ENCODE results near the gene CACTIN.
"Not testable (repeated sequence)": the region's sequence is repeated elsewhere in the genome, so short reads cannot be mapped to it uniquely, and the experiment has no call there.

The CACTIN gene

DNA sequence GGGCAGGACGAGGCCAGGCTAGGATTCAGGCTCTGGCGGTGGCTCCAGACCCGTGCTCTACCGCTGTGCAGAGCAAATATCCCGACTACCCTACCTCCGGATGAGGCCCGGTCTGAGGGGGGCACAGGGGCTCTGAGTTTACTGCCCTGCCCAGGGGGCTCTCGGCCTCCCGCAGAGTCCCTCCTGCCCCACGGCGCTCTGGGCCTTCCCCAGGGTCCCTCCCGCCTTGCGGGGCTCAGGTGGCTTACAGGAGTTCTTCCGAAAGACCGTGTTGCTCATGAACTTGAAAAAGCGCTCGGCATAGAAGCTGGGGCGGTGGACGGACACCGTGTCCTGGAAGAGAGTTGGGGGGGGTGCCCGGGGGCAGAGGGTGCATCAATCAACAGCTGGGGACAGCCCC, 19.1 kb upstream of the CACTIN start:
- DNase-seq, result no peak

DNA sequence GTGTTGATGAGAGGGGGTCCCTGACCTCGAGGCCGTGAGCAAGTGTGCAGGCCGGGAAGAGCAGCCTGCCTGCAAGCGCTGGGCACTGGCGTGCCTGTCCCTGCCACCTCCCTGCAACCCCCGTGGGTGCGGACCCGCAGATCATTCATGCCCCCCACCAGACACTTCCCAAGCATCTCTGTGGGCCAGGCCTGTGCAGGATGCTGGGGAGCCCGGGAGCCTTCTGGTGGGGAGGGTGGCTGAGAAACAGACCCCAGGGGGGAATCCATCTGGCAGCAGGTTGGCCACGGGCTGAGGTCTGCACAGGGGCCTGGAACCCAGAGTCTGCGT, 18.4 kb upstream of the CACTIN start:
- DNase-seq, result no peak

DNA sequence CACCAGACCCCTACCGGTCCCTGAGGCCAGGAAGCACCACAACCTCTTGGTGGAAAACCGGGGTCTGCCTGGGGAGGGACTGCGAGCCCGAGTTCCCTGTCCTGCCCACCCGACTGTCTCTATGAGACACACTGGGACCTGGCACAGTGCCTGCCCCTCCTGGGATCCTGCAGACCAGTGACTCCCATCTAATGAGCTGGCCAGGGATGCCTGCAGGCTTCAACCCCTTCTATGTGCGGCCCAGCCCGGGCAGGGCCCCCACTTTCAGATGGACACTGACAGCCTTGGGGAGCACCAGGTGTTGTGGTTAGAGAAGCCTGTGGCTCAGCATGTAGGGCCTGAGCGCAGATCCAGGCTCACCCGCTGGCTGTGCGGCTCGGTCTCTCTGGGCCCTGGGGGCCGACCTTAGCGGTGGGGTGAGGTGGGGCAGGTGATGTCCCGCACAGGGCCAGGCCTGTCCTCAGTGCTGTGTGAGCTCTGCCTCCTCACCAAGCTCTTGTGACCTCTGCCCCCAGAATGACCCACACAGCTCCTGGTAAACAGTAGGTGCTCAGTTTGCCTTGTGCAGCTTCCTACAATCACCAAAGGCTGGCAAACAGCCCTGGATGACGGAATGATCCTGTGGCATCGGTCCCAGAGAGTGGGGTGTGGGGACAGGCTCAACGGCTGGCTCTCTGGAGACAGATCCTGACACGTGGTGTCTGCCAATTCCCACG, 17.9 kb upstream of the CACTIN start:
- DNase-seq, result no peak

DNA sequence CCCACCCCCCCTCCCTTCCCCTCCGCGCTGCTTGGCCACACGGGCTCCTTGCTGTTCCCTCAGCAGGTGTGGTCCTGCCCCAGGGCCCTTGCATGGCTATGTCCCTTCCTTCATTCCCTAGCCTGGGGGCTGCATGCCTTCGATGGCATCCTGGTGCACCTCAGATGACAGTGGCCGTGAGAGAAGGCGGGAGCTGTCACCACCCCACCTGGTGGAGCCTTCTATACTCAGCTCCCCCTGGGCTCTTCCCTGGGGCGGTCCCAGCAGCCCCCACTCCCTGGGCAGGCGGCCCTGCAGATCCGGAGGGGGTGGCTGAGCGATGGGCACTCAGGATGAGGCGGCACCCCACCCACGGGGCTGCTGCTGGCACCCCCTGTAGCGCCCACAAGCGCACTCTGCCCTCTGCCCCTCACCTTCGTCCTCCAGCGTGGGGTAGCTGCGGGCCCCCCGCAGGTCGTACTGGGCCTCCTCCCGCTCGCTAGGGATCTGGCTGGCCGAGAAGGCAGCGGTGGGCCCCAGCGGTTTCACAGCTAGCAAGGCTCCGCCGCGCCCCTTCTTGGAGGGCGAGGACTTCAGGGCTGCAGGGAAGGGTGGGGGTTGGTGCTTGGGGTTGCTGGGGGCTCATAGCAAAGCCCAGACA, 17.2 kb upstream of the CACTIN start:
- DNase-seq, result no peak

DNA sequence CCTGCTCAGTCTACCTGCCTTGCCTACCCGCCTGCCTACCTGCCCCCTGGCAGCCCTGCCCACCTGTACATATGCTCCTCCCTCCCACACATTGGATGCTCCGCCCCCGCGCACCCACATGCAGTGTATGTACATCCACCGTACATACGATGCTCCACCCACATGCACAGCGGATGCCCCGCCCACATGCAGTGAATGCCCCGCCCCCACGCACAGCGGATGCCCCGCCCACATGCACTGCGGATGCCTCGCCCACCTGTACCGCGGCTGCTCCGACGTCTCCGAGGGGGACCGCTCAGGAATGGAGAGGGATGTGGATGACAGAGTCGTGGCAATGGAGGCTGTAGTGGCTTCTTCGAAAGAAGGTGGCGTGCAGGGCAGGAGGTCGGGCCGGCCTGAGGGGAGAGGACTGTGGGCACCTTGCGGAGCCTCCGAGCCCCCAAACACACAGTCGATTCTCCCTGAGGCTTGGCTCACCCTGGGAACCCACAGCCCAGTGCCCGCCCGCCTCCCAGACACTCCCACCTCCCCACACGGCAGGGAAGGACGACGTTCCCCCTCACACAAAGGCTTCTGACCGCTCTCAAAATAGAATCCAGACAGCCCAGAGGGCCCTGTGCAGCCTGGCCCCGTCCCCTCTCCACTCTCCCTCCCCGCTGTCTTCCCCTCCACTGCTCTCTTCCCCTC, 16.5 kb upstream of the CACTIN start:
- DNase-seq, result no peak

DNA sequence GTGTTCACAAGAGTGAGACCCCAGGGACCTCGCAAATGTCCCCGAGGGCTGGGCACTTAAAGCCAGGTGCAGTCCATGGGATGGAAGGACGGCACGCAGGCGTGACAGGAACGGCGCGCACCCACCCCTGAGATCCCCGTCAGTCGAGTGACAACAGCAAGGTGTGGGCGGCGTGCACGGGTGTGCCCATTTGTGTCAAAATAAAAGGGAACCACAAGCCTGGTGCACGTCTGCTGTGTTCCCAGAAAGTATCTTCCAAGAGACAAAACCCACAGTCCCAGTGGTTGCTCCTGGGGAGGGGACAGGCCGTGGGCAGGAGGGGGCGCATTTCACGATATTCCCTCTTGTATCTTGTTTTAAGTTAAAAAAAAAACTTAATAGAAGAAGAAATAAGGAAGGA, 15.7 kb upstream of the CACTIN start:
- DNase-seq, result no peak

DNA sequence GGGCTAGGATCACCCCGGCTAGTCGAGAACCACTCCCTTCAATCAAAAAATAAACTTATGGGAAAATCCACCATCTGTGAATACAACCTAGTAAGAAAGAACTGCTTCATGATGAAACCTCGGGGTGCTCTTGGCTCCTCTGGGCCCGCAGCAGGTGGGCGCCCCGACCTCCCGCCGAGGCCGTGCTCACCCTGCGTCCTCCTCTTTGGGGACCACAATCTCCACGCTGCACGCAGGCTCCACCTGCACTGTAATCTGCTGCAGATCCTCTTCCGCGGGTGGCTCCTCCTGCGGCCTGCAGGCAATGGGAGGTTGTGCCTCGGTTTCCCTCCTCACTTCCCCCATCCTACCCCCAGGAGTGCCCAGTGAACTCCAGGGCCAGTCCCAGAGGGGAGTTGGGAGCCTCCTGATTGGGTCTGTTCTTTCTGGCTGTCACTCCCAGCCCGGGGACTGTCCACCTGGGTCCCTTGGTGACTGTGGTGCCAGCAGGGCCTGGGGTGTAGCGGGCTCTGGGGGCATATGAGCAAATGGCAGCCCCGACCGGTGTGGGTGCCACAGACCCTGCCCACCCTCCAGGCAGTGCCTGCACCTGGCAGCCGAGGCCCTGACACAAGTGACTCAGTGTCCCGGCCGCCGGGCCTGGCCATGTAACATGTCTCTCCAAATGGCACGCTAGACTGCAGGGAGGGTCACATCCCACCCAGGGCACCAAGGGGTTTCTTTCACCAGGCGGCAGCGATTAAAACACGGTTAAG, 15.1 kb upstream of the CACTIN start:
- DNase-seq, result no peak

DNA sequence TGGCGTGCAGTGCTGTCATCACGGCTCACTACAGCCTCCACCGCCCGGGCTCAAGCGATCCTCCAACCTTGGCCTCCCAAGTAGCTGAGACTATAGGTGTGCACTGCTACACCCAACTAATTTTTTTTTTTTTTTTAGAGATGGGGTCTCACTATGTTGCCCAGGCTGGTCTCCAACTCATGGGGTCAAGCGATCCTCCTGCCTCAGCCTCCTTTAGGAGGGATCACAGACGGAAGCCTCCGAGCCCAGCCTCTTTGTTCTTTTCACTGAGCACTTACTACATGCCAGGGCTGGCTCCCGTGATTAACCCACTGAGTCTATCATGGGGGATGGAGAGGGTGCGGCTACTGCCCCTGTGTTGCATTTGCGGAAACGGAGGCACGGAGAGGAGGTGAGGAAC, 12.9 kb upstream of the CACTIN start:
- no peak for DNase-seq

DNA sequence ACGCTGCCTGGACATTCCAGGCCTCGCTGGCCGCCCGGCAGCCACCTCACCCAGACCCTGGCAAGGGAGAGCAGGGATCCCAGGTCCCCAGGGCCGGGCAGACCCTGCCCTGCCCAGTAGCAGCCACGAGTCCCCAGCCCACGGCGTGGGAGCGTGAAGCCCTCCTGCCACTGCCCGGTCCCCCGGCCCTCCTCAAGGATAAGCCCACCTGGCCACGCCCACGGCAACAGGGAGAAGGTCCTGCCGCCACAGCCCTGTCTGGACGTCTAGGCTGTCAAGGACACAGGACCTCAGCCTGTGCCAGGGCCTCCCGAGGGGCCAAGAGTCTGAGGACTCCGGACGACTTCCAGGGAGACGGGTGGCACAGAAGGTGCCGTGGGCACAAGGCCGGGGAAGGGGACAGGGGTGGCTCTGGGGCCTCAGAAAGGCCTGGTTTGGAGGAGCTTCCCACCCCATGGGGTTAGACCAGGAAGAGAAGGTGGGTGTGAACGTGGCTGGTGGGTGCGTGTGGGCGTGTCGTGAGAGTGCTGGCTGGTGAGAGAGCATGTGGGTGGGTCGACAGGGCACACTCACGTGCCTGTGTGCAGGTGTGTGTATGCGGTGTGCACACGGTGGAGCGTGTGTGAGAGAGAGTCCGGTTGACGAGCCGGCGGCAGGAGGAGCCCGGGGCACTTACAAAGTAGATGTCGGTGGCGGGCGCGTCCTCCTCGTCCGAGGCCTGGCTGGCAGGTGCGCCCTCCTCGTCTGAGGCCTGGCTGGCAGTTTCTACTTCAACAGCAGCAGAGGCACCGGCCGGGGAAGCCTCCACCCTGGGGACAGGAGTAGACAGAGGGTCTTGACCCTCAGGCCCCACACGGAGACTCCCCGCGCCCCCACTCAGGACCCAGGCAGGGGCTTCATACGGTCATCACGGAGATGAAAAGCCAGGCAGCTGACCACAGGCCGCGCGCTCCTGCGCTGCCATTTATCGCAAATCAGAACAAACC, 11.9 kb upstream of the CACTIN start:
- no peak for DNase-seq

DNA sequence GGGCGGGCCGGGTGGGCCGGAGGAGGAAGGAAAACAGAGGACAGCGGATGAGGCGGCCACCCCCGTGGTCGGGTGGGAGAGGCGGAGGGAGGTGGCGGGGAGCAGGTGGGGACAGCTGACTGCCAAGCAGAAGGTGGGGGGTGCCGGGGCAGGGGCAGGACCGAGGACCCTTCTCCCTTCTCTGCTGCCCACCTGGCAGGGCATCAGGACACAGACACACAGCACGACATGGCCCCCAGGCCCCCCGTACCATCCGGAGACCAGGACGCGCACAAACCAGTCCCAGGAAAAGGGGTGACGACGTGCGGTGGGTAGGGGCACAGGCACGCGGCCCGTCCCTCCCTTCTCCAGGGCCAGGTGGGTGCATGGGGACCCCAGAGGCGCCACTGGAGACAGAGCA, 11.0 kb upstream of the CACTIN start:
- no peak for DNase-seq

DNA sequence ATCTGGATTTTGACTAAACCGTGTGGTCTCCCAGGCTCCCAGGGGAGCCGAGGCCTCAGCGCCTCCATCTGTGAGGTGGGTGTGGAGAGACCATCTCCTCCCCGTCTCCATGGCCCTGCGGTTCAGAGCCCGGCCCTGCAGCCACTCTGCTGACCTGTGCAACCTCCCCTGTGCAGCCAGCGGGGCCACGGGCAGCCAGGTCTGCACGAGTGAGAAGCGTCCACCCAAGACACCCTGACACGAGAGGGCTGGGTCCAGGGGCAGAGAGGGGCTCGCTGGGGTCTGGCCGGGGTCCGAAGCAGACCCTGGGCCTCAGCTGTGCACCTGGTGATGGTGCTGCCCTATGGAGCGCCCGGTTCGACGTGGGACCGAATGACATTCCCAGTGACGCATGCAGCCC, 10.4 kb upstream of the CACTIN start:
- no peak for DNase-seq

DNA sequence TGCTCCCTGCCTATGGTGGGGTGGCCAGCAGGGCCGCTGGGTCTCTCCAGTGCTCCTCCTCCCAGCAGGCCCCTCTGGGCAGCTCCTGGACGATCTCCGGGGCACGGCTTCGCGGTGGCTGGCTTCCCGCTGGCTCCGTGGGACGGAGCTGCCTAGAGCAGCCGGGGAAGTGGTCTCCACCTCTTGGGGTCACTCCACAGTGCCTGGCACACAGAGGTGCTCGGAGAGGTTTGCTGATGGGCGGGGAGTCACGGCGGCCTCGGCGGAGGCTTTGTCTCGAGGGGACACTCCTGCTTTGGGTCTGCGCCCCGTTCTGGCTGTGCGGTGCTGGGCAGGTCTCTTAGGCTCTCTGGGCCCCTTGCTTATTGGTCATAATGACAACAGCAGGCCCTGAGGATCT, 9.9 kb upstream of the CACTIN start:
- DNase-seq, result no peak

DNA sequence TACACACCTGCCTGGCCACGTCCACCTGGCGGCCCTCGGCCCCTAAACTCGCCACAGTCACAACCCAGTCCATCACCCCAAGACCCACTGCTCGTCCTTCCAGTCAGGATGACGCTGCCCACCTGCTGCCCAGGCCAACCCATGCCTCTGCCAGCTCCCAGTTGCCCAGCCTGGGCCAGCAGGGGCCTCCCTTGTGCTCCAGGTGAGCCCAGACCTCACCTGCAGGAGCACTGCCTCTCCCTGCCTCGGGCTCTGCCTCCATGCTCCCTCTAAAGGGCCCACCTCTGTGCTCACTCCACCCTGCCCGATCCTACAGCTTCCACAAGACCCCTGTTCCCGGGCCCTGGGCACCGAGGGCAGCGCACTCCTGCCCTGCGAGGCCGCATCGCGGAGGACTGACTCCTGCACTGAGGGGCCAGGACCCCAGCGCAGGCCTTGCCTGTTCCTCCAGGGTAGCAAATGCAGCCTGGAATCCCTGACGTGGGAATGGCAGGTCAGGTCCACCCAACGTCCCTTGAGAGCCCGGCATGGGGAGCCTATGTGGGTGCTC, 8.0 kb upstream of the CACTIN start:
- no peak for DNase-seq

DNA sequence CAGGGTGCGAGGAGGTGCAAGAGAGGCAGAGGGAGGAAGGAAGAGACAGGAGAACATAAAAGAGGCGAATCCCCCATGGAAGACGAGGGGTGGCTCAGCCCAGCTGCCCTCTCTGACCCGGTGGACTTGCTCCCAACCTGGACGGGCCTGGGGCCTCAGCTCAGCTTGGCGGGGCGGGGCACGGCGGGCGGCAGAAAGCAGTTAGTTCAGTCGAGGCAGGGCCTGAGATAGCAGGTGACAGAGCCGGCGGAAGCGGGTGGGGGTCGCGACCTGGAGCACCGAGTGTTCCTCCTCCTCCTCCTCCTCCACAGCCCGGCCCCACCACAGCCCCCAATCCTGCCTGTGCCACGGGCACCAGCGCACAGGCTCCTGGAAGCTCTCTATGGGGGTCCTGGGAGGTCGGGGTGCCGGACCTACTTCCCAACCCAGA, 7.0 kb upstream of the CACTIN start:
- no peak for DNase-seq

DNA sequence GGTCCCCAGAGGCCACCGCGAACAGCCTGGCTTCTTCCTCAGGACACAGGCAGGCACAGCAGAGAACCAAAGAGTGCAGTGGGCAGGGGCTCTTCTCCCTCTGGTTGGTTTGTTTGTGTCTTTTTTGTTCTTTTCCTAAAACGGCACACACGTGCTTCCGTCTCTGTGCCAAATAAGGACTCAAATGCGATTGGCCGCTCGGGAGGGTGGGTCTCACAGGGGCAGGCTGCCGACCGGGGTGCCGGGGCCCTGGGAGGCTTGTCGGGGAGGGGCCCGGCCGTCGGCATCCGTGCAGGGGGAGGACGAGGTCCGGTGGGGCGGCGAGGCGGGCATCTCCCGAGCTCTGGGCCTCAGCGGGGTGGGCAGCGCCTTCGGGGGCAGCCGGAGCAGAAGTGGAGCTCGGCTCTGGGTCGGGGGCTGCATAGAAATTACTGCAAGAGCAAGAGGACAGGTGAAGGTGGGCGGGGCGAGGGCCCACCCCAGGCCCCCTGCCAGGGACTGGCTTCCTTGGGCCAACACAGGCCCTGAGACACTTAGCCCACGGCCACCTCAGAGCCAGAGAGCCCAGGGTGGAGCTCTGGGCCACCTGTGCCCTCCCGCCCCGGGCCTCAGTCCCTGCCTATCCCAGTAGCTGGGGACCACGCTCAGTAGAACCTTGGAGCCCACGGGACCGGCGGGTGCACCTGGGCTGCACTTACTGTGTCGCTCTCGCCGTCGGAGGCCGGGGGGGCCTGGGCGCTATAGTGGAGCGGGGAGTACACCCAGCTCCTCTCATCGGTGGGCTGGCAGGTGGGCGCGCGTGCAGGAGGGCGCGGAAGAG, 6.4 kb upstream of the CACTIN start:
- DNase-seq, result no peak

DNA sequence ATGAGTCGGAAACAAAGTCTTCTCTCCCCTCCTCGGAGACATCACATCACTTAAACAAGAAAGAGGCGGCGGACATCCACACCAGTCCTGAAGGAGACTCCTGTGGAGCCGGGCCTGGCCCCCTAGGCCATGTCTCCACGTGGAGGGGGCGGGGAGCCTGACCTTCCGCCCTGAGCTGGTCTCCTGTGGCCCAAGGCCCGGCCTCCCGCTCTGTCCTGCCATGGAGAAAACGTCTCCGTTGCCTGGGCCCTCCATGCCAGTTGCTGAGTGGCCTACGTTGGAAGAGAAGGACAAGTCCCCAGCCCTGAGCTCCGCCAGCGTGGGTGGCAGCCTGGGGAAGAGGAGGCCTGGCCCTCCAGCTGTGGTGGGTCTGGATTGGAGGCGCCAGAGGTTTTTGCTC, 5.5 kb upstream of the CACTIN start:
- no peak for DNase-seq

DNA sequence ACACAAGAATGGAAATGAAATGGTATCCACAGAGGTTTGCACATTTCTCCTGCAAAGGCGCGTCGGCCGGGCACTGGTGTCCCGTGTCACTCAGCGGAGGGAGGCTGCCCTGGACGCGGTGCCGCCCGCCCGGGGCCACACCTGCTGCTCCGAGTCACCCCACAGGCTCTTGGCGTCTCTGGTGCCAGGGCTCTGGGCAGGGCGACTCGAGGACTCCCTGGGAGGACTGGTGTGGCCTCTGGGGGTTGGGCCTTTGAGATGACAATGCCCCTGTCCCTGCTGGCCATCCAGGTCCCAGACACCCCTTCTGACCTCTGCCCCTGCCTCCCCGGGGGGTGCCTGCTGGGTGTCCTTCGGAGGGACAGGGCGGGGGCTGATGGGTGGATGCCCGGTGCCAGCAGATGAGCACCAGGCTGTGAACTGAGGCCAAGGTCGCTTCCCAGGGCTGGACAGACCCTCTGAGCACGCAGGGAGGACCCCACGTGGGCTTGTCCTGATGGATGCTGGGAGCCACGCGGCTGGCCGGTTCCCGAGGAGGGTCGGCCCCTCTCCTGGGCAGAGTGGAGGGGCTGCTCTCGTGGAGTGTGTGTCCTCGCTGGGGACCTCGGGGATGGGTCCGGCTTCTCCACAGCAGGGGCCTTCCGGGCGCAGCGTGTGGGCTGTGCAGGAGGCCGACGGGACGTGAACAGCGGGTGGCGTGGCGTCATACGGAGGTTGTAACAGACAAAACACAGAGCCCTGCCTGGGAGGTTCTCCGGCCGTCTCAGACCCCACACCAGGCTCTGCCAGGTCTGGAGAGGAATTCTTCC, 4.7 kb upstream of the CACTIN start:
- DNase-seq, result no peak

DNA sequence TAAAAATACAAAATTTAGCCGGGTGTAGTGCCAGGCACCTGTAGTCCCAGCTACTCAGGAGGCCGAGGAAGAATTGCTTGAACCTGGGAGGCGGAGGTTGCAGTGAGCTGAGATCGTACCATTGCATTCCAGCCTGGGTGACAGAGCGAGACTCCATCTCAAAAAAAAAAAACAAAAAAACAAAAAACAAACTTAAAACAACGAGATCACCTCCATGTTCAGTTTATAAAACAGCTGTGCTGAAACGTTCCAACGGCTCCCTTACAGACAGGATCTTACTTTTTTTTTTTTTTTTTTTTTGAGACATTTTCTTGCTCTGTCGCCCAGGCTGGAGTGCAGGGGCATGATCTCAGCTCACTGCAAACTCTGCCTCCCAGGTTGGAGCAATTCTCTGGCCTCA, 2.2 kb upstream of the CACTIN start:
- DNase-seq, result not testable (repeated sequence)

DNA sequence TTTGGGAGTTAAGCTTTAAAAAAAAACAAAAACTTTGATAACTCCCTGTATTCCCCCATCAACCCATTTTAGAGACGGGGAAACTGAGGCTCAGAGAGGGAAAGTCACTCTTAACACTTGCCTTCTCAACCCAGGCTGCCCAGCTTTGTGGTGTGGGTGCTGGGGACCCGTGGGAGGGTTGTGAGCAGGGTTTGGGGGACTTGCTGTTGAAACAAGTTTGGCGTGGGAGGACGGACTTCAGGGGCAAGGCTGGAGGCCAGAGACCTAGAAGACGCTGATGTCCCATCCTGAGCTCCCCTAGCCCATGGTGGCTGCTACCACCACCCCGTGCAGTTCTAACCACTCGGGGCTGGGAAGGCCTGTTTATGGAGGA, 747 bp upstream of the CACTIN start:
- no peak for DNase-seq

DNA sequence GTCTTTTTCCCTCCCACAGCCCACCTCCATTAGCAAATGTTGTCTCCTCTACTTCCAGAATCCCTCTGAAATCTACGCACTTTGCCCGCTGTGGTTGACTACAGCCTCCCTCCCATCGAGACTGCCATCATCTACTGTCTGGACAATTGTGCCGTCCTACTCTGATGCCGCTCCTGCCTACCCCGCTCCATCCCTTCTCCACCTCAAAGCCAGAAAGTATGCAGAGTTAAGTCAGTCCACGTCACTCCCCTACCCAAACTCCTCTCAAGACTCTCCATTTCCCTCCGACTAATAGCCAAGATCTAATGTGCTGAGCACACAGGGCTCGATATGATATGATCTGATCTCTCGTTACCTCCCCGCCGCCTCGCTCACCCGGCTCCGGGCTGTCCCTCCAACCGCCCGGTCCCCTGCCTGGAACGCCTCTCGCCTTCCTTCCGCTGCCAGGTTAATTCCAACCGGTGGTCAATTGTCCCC, 556 bp downstream of the CACTIN start:
- no peak for DNase-seq
